Body of pancreas (tissue), 4 donors: Measurements from ENCODE around the gene SECTM1. TPM values are rescaled to one million over a fixed set of nuclear protein-coding genes. Genes with fewer than 3 reads are reported as not detected.

Experiments used
- ATAC-seq: fragments of 150-250 bp; one replicate; pipeline ENCODE4 v1.9.1; 2016
- DNase-seq, 4 donors: peaks; one replicate each; pipeline ENCODE4 v3.0.0-alpha.2; 2019
- H3K27ac ChIP-seq, 4 donors: fragments of 200-600 bp; sonication (generic); 1 replicate in 3 of 4; 2 replicates in 1 of 4; pipeline versions ENCODE4 v1.5.1 to v1.6.1; 2016 to 2019; ENCODE audit warnings: mild to moderate bottlenecking in 1 of 4, mixed read lengths in 1 of 4, moderate library complexity in 1 of 4
- H3K27me3 ChIP-seq, 2 donors: fragments of 200-600 bp; sonication (generic); one replicate each; pipeline ENCODE4 v1.6.0; 2016; ENCODE audit warnings: mild to moderate bottlenecking in 1 of 2
- H3K36me3 ChIP-seq, 2 donors: fragments of 200-600 bp; sonication (generic); replicated peaks in 1 of 2; 2 replicates each; pipeline ENCODE4 v1.5.1; 2016; ENCODE audit warnings: low read depth in 2 of 2; ENCODE audit not compliant: insufficient read depth in 1 of 2
- H3K4me1 ChIP-seq: fragments of 200-600 bp; sonication (generic); one replicate; pipeline ENCODE4 v1.6.0; 2016
- H3K4me3 ChIP-seq, 2 donors: fragments of 200-600 bp; sonication (generic); 1 replicate in 1 of 2; 2 replicates in 1 of 2; pipeline ENCODE4 v1.5.1; 2016 to 2019
- H3K9me3 ChIP-seq, 3 donors: fragments of 200-600 bp; sonication (generic); 1 replicate in 2 of 3; 2 replicates in 1 of 3; pipeline ENCODE4 v1.5.1; 2016
- POLR2A ChIP-seq, 3 donors: fragments of 450-650 bp; IDR thresholded peaks; one replicate each; pipeline ENCODE4 v1.6.1; 2016; ENCODE audit warnings: antibody characterized with exemption in 3 of 3, mild to moderate bottlenecking in 2 of 3
- WGBS, 2 donors: methylation state at CpG; one replicate each; pipeline ENCODE4 v1.1.5; 2017; 5-methylcytosine and 5-hydroxymethylcytosine counted together
- intact Hi-C: fragments of 100-400 bp; cut with DNase I; formaldehyde crosslinking; loops from one replicate; pipeline ENCODE4 v1.15.1; 2023
- total RNA-seq, 2 donors: library from RNA; depleted of rRNA; stranded (reverse); fragments of >200 nt; gene quantifications; one replicate each; pipeline ENCODE4 v1.1.0, GENCODE V29; 2016
- TF ChIP-seq, protein P1 (sequence below), 7 experiments: fragments of 450-650 bp in 4 of 7; fragments of 200-600 bp in 3 of 7; sonication (generic) in 3 of 7; IDR thresholded peaks; one replicate each; pipeline ENCODE4 v1.5.1; 2016 to 2019; ENCODE audit warnings: antibody characterized with exemption in 7 of 7

The SECTM1 gene
- total RNA-seq, 2 donors from 2014 or later, result 5.4 to 6.3 TPM

DNA sequence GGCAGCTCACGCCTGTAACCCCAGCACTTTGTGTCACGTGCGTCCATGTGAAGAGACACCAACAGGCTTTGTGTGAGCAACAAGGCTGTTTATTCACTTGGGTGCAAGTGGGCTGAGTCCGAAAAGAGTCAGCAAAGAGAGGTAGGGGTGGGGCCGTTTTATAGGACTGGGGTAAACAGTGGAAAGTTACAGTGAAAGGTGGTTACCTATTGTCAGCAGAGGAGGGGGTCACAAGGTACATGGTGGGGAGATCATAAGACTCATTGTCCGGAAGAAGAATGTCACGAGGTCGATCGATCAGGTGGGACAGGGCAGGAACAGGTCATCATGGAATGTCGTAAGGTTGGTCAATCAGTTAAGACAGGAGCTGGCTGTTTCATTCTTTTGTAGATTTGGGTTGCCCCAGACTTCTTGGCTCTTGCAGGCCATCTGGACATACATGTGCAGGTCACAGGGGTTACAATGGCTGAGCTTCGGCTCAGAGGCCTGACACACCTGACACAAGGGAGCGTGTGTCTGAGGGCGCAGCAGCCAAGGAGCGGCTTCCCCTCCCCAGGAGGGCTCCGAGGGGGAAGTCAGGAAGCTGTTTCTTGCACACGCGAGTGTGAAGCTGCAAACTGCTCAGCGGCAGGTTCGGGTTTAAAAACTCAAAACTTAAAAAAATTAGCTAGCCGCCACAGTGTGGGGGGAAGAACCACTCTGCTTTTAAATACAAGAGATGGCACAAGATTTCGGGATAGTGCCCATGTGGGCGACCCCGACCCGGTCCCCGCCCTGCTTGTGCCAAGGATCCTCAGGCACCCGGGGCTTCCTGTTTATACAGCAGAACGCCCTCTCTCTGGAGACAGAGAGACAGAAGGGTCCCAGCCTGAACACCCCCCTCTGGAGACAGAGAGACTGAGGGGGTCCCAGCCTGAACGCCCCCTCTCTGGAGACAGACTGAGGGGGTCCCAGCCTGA lies 13.1 kb upstream of the SECTM1 start:
- TF ChIP-seq POLR2A (IDR thresholded peaks at IDR 0.05), result no peak
- TF ChIP-seq, protein P1, sequence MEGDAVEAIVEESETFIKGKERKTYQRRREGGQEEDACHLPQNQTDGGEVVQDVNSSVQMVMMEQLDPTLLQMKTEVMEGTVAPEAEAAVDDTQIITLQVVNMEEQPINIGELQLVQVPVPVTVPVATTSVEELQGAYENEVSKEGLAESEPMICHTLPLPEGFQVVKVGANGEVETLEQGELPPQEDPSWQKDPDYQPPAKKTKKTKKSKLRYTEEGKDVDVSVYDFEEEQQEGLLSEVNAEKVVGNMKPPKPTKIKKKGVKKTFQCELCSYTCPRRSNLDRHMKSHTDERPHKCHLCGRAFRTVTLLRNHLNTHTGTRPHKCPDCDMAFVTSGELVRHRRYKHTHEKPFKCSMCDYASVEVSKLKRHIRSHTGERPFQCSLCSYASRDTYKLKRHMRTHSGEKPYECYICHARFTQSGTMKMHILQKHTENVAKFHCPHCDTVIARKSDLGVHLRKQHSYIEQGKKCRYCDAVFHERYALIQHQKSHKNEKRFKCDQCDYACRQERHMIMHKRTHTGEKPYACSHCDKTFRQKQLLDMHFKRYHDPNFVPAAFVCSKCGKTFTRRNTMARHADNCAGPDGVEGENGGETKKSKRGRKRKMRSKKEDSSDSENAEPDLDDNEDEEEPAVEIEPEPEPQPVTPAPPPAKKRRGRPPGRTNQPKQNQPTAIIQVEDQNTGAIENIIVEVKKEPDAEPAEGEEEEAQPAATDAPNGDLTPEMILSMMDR (IDR thresholded peaks at IDR 0.05), result no peak
- ATAC-seq (no peak), DNase-seq (no peak)
- 65 to 82% methylated on average over 23 to 28 of the region's 28 CpGs for WGBS, 2 donors
- Histone ChIP-seq H3K36me3 (no peaks in the 10 kb centered on the region), H3K4me3 (no peak overlapping the region), H3K27ac (no peak overlapping the region), H3K9me3 (no peaks in the 10 kb centered on the region), H3K4me1 (no peaks in the 10 kb centered on the region), H3K27me3 (no peaks in the 10 kb centered on the region)
- intact Hi-C loops, result loop anchor here (5.0 kb wide), 1 partner anchor 66 kb away; no protein-coding TSS in a partner anchor

DNA sequence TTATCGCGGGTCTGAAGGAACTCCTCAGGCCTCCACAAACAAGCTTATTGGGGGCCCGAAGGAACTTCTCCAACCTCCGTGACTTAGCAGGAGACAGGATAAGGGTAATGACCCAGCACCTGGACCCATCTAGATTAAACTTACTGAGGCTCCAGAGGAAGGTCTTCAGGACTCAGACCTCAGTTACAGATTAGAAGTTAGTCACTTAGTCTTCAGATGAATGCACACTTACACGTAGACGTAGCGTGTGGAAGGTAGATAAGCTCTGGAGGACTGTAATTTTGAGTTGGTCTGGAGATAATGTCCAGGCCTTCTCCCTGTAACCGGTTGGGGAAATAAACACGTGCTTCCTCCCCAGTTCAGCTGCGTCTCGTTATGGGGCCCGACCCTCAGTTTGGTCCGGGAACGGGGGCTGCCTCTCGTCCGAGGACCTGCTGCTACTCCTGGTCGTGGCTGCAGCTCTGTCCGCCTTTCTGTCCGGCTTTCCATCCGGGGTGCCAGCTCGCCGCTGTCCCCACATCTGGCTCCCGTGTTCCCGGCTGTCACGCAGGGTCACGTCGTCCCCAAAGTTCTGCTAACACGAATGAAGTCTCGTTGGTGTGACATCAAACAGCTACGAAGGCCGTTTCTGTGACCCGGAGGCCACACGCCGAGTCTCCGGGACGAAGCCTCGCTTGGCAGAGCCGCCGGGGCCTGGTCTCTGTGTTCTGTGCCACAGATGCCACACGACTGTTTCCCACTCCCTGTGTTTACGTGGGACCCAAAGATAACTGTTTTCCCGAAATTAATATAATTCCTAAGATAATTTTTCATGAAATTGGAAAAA lies 11.8 kb upstream of the SECTM1 start:
- intact Hi-C loops, result loop anchor here (5.0 kb wide), 1 partner anchor 67 kb away; no protein-coding TSS in a partner anchor
- no peak overlapping the region for H3K27ac ChIP-seq
- H3K27me3 ChIP-seq, result no peaks in the 10 kb centered on the region
- no peaks in the 10 kb centered on the region for H3K36me3 ChIP-seq
- 85 to 87% methylated on average over 35 to 42 of the region's 42 CpGs for WGBS, 2 donors
- DNase-seq (no peak), ATAC-seq (no peak)
- TF ChIP-seq POLR2A (IDR thresholded peaks at IDR 0.05), result no peak
- TF ChIP-seq, protein P1 (IDR thresholded peaks at IDR 0.05), result no peak
- no peak overlapping the region for H3K4me3 ChIP-seq
- H3K9me3 ChIP-seq, result no peaks in the 10 kb centered on the region
- H3K4me1 ChIP-seq, result no peaks in the 10 kb centered on the region

DNA sequence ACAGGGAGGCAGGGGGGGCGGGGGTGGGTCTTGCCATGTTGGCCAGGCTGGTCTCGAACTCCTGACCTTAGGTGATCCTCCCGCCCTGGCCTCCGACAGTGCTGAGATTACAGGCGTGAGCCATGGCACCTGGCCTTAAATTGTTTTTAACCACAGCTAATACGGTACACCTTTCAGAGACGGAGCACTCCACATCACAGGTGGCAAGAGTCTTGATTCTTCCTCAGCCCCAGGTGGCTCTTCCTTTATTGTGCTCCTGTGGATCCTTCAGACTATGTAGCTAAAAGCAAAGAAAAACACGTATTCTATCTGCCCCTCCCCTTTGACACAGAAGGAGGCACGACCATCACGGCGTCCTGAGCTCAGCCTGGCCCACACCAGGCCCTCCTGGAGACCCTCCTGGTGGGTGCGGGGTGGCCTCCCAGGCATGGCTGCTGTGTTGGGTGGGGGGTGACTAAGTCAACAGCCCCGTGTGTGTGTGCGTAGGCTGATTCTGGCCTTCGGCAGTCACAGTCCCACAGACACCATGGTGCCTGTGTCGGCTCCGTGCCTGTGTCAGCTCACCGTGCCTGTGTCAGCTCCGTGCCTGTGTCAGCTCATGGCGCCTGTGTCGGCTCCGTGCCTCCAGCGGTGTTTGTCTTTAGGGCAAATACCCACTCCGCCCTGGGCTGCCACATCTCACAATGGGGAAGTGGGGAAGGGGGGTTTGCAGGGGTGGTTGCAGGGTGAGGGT lies 10.8 kb upstream of the SECTM1 start:
- DNase-seq, result no peak

DNA sequence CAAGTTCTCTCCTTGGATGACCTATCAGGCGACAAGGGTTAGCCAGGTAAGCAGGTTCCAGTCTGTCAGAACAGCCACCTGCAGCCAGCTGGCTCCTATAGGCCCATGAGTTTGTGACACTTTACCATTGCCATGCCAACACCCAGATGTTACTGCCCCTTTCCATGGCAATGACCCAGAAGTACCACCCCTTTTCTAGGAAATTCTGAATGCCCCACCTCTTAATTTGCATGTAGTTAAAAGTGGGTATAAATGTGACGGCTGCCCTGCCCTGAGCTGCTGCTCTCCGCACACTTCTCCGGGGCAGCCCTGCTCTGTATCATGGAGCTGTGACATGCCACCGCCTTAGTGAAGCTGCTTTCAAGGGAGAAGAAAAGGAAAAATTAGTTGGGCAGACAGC lies 10.0 kb upstream of the SECTM1 start:
- 90 to 98% methylated on average over 5 of the region's 5 CpGs for WGBS, 2 donors
- DNase-seq, result no peak
- H3K27me3 ChIP-seq, result no peaks in the 10 kb centered on the region
- TF ChIP-seq, protein P1 (IDR thresholded peaks at IDR 0.05), result no peak
- TF ChIP-seq POLR2A (IDR thresholded peaks at IDR 0.05), result no peak
- H3K36me3 ChIP-seq, result no peaks in the 10 kb centered on the region
- no peak for ATAC-seq
- H3K4me3 ChIP-seq, result no peak overlapping the region
- H3K4me1 ChIP-seq, result peaks cover 11% of the 10 kb centered on the region
- intact Hi-C loops, result no loop called here
- H3K9me3 ChIP-seq, result no peaks in the 10 kb centered on the region
- H3K27ac ChIP-seq, result no peak overlapping the region

More for the DNA sequence above, 10.8 kb upstream of the SECTM1 start:
- TF ChIP-seq, protein P1 (IDR thresholded peaks at IDR 0.05), result no peak
- TF ChIP-seq POLR2A (IDR thresholded peaks at IDR 0.05), result no peak
- Histone ChIP-seq H3K9me3 (no peaks in the 10 kb centered on the region), H3K4me1 (peaks cover 4% of the 10 kb centered on the region), H3K4me3 (no peak overlapping the region), H3K27ac (no peak overlapping the region), H3K27me3 (no peaks in the 10 kb centered on the region), H3K36me3 (no peaks in the 10 kb centered on the region)
- intact Hi-C loops, result no loop called here
- no peak for ATAC-seq
- WGBS, 2 donors, result 79 to 85% methylated on average over 11 to 24 of the region's 24 CpGs
